HCT116 (cell line): ENCODE data around the gene NSRP1. TPM values are rescaled to one million over a fixed set of nuclear protein-coding genes. Genes with fewer than 3 reads are reported as not detected.

ENCODE experiments used
- ATAC-seq: fragments of 200-7000 bp; cut with Tn5 transposase; 2 replicates; pipeline ENCODE4 v1.9.1; 2020; ENCODE audit warnings: mild to moderate bottlenecking, moderate library complexity
- BruUV-seq: library from RNA; stranded (reverse); fragments of 400-500 nt; replicated peaks from 2 replicates; lab custom pipeline; 2021; lab: Mats Ljungman, UMichigan
- CTCF ChIA-PET: fragments of 300-600 bp; sonication (Branson Sonifier 250); formaldehyde crosslinking; loops from one replicate; lab custom pipeline; 2021; ENCODE audit warnings: antibody characterized with exemption; lab: Charles Lee
- POLR2A ChIA-PET: fragments of 300-600, 350-600 bp; sonication (Branson Sonifier 250); formaldehyde crosslinking; loops from one replicate; lab custom pipeline; 2021; ENCODE audit warnings: antibody characterized with exemption; lab: Charles Lee
- RAD21 ChIA-PET, 2 experiments: fragments of 300-600 bp; sonication (Branson Sonifier 250); formaldehyde crosslinking; loops; one replicate each; lab custom pipeline; 2023; ENCODE audit warnings: low total read pairs in 2 of 2; ENCODE audit not compliant: uncharacterized antibody in 2 of 2, unreplicated experiment in 2 of 2, low non-redundant PET in 1 of 2; lab: Charles Lee
- DNase-seq: peaks from one replicate; pipeline ENCODE4 v3.0.0-alpha.2; 2010; ENCODE audit warnings: low read depth, low spot score
- H2AFZ ChIP-seq: fragments of 200-600 bp; shearing (Covaris generic), sonication (generic); 2 replicates; pipeline ENCODE4 v1.6.1; 2017; ENCODE audit warnings: low read depth, mixed run types, mixed read lengths, antibody characterized with exemption, low read length; ENCODE audit not compliant: poor library complexity, severe bottlenecking
- H3K27ac ChIP-seq: 2 replicates; pipeline ENCODE4 v1.5.1; 2012; ENCODE audit warnings: low read depth, low read length
- H3K27me3 ChIP-seq: fragments of 200-600 bp; sonication (generic); 2 replicates; pipeline ENCODE4 v1.6.1; 2016; ENCODE audit warnings: mixed run types, low read length, mixed read lengths; ENCODE audit not compliant: insufficient read depth
- H3K36me3 ChIP-seq, 2 experiments: fragments of 200-500 bp in 1 of 2; fragments of 200-600 bp in 1 of 2; sonication (Bioruptor generic) in 1 of 2; sonication (generic) in 1 of 2; 2 replicates each; pipeline versions ENCODE4 v1.5.1 to v1.6.1; 2014 to 2016; ENCODE audit warnings: low read length in 2 of 2, inconsistent platforms in 1 of 2, mixed read lengths in 1 of 2, mixed run types in 1 of 2; ENCODE audit not compliant: insufficient read depth in 2 of 2, control insufficient read depth in 1 of 2
- H3K4me1 ChIP-seq, 2 experiments: fragments of 200-600 bp in 1 of 2; sonication (generic) in 1 of 2; 2 replicates each; pipeline versions ENCODE4 v1.5.1 to v1.6.1; 2012 to 2017; ENCODE audit warnings: low read length in 2 of 2, inconsistent platforms in 1 of 2, mild to moderate bottlenecking in 1 of 2, mixed read lengths in 1 of 2, mixed run types in 1 of 2, moderate library complexity in 1 of 2; ENCODE audit not compliant: insufficient read depth in 2 of 2, control insufficient read depth in 1 of 2
- H3K4me2 ChIP-seq: fragments of 200-600 bp; sonication (generic); 2 replicates; pipeline ENCODE4 v1.6.1; 2017; ENCODE audit warnings: mixed run types, low read length, mixed read lengths
- H3K4me3 ChIP-seq, 2 experiments: fragments of 200-600 bp in 1 of 2; sonication (generic) in 1 of 2; replicated peaks in 1 of 2; 2 replicates each; pipeline ENCODE4 v1.5.1; 2011 to 2016; ENCODE audit warnings: low read length in 2 of 2, control low read depth in 1 of 2, low read depth in 1 of 2, mild to moderate bottlenecking in 1 of 2, mixed read lengths in 1 of 2, mixed run types in 1 of 2
- H3K79me2 ChIP-seq: fragments of 200-600 bp; sonication (generic); 2 replicates; pipeline ENCODE4 v1.6.1; 2017; ENCODE audit warnings: mild to moderate bottlenecking, mixed run types, low read length, moderate library complexity, mixed read lengths; ENCODE audit not compliant: insufficient read depth
- H3K9ac ChIP-seq: fragments of 200-600 bp; sonication (generic); 2 replicates; pipeline ENCODE4 v1.6.1; 2016; ENCODE audit warnings: low read length, mixed read lengths
- H3K9me2 ChIP-seq: fragments of 200-600 bp; sonication (generic), shearing (Covaris generic); 2 replicates; pipeline ENCODE4 v1.6.1; 2017; ENCODE audit warnings: mixed run types, mild to moderate bottlenecking, moderate library complexity; ENCODE audit not compliant: insufficient read depth
- H3K9me3 ChIP-seq, 2 experiments: fragments of 200-500 bp in 1 of 2; fragments of 200-600 bp in 1 of 2; sonication (Bioruptor generic) in 1 of 2; sonication (generic) in 1 of 2; 2 replicates each; pipeline ENCODE4 v1.6.1; 2014 to 2017; ENCODE audit warnings: low read length in 2 of 2, mixed read lengths in 2 of 2, inconsistent platforms in 1 of 2, low read depth in 1 of 2, mild to moderate bottlenecking in 1 of 2, mixed run types in 1 of 2, moderate library complexity in 1 of 2; ENCODE audit not compliant: control insufficient read depth in 1 of 2, insufficient read depth in 1 of 2
- H4K20me1 ChIP-seq: fragments of 200-600 bp; sonication (generic), shearing (Covaris generic); 2 replicates; pipeline ENCODE4 v1.6.1; 2017; ENCODE audit warnings: mixed run types, mild to moderate bottlenecking, moderate library complexity; ENCODE audit not compliant: insufficient read depth
- CBX3 ChIP-seq: IDR thresholded peaks from 2 replicates; pipeline ENCODE4 v1.6.1; 2012; ENCODE audit warnings: low read depth
- CEBPB ChIP-seq: IDR thresholded peaks from 2 replicates; pipeline ENCODE4 v1.6.1; 2012; ENCODE audit warnings: low read depth
- CTCF ChIP-seq, 3 experiments: fragments of 200-600 bp in 1 of 3; sonication (generic) in 1 of 3; IDR thresholded peaks in 2 of 3; conservative IDR thresholded peaks in 1 of 3; 2 replicates each; pipeline ENCODE4 v1.5.1; 2012 to 2017; ENCODE audit warnings: low read depth in 2 of 3, low read length in 2 of 3, antibody characterized with exemption in 1 of 3, borderline replicate concordance in 1 of 3, control low read depth in 1 of 3, mild to moderate bottlenecking in 1 of 3, mixed read lengths in 1 of 3, mixed run types in 1 of 3, moderate library complexity in 1 of 3; ENCODE audit not compliant: insufficient read depth in 1 of 3
- ELF1 ChIP-seq: IDR thresholded peaks from 2 replicates; pipeline ENCODE4 v1.6.1; 2012; ENCODE audit warnings: low read depth, borderline replicate concordance
- EZH2 ChIP-seq: fragments of 200-600 bp; sonication (generic); IDR thresholded peaks from 2 replicates; pipeline ENCODE4 v1.6.1; 2017; ENCODE audit warnings: antibody characterized with exemption, mixed run types
- EZH2phosphoT487 ChIP-seq: fragments of 200-600 bp; IDR thresholded peaks from 2 replicates; pipeline ENCODE4 v1.6.1; 2018; ENCODE audit warnings: antibody characterized with exemption, borderline replicate concordance
- JUND ChIP-seq: IDR thresholded peaks from 2 replicates; pipeline ENCODE4 v1.6.1; 2012
- MAX ChIP-seq: IDR thresholded peaks from 2 replicates; pipeline ENCODE4 v1.6.1; 2012
- POLR2A ChIP-seq: IDR thresholded peaks from 2 replicates; pipeline ENCODE4 v1.7.0; 2011; ENCODE audit warnings: borderline replicate concordance; ENCODE audit not compliant: insufficient read depth, insufficient read length; ENCODE audit errors: extremely low read depth
- POLR2AphosphoS5 ChIP-seq: IDR thresholded peaks from 2 replicates; pipeline ENCODE4 v1.6.1; 2011; ENCODE audit warnings: mild to moderate bottlenecking, low read depth, low read length, moderate library complexity
- RAD21 ChIP-seq: IDR thresholded peaks from 2 replicates; pipeline ENCODE4 v1.6.1; 2012; ENCODE audit warnings: low read depth, mild to moderate bottlenecking
- SIN3A ChIP-seq: IDR thresholded peaks from 2 replicates; pipeline ENCODE4 v1.6.1; 2012; ENCODE audit warnings: low read depth
- SP1 ChIP-seq: IDR thresholded peaks from 2 replicates; pipeline ENCODE4 v1.6.1; 2012; ENCODE audit warnings: low read depth
- SRF ChIP-seq: IDR thresholded peaks from 2 replicates; pipeline ENCODE4 v1.6.1; 2012; ENCODE audit warnings: low read depth
- YY1 ChIP-seq: IDR thresholded peaks from 2 replicates; pipeline ENCODE4 v1.6.1; 2011; ENCODE audit warnings: low read length, low read depth, moderate library complexity, mild to moderate bottlenecking; ENCODE audit not compliant: insufficient replicate concordance; ENCODE audit errors: extremely low read depth
- ZBTB33 ChIP-seq: IDR thresholded peaks from 2 replicates; pipeline ENCODE4 v1.6.1; 2011; ENCODE audit warnings: mild to moderate bottlenecking, low read length, moderate library complexity; ENCODE audit not compliant: insufficient replicate concordance; ENCODE audit errors: extremely low read depth
- ZFX ChIP-seq: fragments of 450-650 bp; IDR thresholded peaks from 2 replicates; pipeline ENCODE4 v1.6.1; 2017
- ZNF274 ChIP-seq: fragments of 200-500 bp; sonication (Bioruptor generic); IDR thresholded peaks from 2 replicates; pipeline ENCODE4 v1.6.1; 2014; ENCODE audit warnings: mild to moderate bottlenecking, low read depth, low read length, inconsistent platforms
- intact Hi-C: fragments of 100-400 bp; cut with micrococcal nuclease; formaldehyde crosslinking; loops from 2 replicates; pipeline ENCODE4 v1.10.0; 2022
- total RNA-seq: library from RNA; stranded (reverse); gene quantifications from one replicate; pipeline ENCODE4 v1.2.1, GENCODE V29; 2021; ENCODE audit not compliant: unreplicated experiment
- TF ChIP-seq, protein P1 (sequence below): IDR thresholded peaks from 2 replicates; pipeline ENCODE4 v1.6.1; 2012
- TF ChIP-seq, protein P2 (sequence below): IDR thresholded peaks from 2 replicates; pipeline ENCODE4 v1.6.1; 2012; ENCODE audit warnings: low read depth

The NSRP1 gene
- total RNA-seq, 1 experiment from 2014 or later = 24.9 TPM

DNA sequence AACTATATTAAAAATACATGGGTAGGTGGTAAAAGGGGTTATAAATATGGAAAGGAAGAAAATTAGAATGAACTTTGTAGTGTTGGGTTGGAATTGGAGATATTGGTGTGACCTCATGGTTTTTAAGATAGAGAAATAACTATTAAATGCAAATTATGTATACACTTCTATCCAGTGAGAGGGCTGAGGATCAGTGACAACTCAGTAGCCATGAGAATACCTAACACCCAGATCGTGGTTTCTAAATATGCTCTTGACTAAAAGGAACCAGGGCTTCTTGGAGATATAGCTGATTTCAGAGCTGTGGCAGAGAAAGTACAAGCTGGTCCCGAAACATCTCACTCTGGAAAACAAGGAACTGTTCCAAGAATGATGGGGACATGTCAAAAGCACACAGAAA lies 74.5 kb downstream of the NSRP1 start:
- no peak overlapping the region for H3K4me2 ChIP-seq
- no peak overlapping the region for H3K9ac ChIP-seq
- no peak for DNase-seq
- H2AFZ ChIP-seq = no peak overlapping the region
- POLR2A ChIA-PET = interaction anchor here (0.6 kb wide), 1 partner anchor 18 kb away, joined by 3 read pairs; no protein-coding TSS in a partner anchor
- TF ChIP-seq RAD21 = no peak
- TF ChIP-seq EZH2phosphoT487 = no peak
- no peak for TF ChIP-seq SP1
- no peak for TF ChIP-seq CTCF (IDR thresholded peaks at IDR 0.05 in 2 of 3, conservative IDR thresholded peaks at IDR 0.05 in 1 of 3; ENCODE audit: borderline replicate concordance in 1 of 3, insufficient read depth in 1 of 3, low read depth in 2 of 3, low read length in 2 of 3)
- TF ChIP-seq ZBTB33 = no peak
- no peak for TF ChIP-seq SIN3A
- no peak for TF ChIP-seq POLR2A
- no peak for TF ChIP-seq CBX3
- TF ChIP-seq MAX = no peak
- TF ChIP-seq ZFX = no peak
- TF ChIP-seq JUND = no peak
- TF ChIP-seq, protein P1, sequence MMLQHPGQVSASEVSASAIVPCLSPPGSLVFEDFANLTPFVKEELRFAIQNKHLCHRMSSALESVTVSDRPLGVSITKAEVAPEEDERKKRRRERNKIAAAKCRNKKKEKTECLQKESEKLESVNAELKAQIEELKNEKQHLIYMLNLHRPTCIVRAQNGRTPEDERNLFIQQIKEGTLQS = no peak
- no peak for TF ChIP-seq SRF
- no peak for TF ChIP-seq POLR2AphosphoS5
- no peak for TF ChIP-seq EZH2
- no peak for TF ChIP-seq ZNF274
- TF ChIP-seq CEBPB = no peak
- TF ChIP-seq, protein P2, sequence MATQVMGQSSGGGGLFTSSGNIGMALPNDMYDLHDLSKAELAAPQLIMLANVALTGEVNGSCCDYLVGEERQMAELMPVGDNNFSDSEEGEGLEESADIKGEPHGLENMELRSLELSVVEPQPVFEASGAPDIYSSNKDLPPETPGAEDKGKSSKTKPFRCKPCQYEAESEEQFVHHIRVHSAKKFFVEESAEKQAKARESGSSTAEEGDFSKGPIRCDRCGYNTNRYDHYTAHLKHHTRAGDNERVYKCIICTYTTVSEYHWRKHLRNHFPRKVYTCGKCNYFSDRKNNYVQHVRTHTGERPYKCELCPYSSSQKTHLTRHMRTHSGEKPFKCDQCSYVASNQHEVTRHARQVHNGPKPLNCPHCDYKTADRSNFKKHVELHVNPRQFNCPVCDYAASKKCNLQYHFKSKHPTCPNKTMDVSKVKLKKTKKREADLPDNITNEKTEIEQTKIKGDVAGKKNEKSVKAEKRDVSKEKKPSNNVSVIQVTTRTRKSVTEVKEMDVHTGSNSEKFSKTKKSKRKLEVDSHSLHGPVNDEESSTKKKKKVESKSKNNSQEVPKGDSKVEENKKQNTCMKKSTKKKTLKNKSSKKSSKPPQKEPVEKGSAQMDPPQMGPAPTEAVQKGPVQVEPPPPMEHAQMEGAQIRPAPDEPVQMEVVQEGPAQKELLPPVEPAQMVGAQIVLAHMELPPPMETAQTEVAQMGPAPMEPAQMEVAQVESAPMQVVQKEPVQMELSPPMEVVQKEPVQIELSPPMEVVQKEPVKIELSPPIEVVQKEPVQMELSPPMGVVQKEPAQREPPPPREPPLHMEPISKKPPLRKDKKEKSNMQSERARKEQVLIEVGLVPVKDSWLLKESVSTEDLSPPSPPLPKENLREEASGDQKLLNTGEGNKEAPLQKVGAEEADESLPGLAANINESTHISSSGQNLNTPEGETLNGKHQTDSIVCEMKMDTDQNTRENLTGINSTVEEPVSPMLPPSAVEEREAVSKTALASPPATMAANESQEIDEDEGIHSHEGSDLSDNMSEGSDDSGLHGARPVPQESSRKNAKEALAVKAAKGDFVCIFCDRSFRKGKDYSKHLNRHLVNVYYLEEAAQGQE = no peak
- no peak for TF ChIP-seq YY1
- TF ChIP-seq ELF1 = no peak
- no peaks in the 10 kb centered on the region for H3K79me2 ChIP-seq
- H3K4me1 ChIP-seq = no peaks in the 10 kb centered on the region
- RAD21 ChIA-PET = no interaction called here
- H3K9me2 ChIP-seq = no peaks in the 10 kb centered on the region
- BruUV-seq = no TSS peak
- H3K27me3 ChIP-seq = no peaks in the 10 kb centered on the region; the same call in 1 of the 2 replicates
- H4K20me1 ChIP-seq = no peaks in the 10 kb centered on the region
- H3K4me3 ChIP-seq = no peak overlapping the region
- H3K36me3 ChIP-seq = 0 out of 4 replicates have a peak, but pooled peaks cover 0 to under 1% of the 10 kb centered on the region in 2 experiments
- ATAC-seq = no peak
- H3K9me3 ChIP-seq = no peaks in the 10 kb centered on the region
- no peak overlapping the region for H3K27ac ChIP-seq
- intact Hi-C loops = no loop called here
- CTCF ChIA-PET = interaction anchor here (0.6 kb wide), 1 partner anchor 145 kb away, joined by 3 read pairs; no protein-coding TSS in a partner anchor
